Activated CD8-positive, alpha-beta memory T cell treated with anti-CD3 and anti-CD28 coated beads for 24 hours (primary cell): ENCODE measurements around the gene CUZD1.
"Not testable (repeated sequence)": the region's sequence is repeated elsewhere in the genome, so short reads cannot be mapped to it uniquely, and the experiment has no call there.

Experiments used
- DNase-seq: peaks from one replicate; pipeline ENCODE4 v3.0.0-alpha.2; 2020

Gene CUZD1, protein sequence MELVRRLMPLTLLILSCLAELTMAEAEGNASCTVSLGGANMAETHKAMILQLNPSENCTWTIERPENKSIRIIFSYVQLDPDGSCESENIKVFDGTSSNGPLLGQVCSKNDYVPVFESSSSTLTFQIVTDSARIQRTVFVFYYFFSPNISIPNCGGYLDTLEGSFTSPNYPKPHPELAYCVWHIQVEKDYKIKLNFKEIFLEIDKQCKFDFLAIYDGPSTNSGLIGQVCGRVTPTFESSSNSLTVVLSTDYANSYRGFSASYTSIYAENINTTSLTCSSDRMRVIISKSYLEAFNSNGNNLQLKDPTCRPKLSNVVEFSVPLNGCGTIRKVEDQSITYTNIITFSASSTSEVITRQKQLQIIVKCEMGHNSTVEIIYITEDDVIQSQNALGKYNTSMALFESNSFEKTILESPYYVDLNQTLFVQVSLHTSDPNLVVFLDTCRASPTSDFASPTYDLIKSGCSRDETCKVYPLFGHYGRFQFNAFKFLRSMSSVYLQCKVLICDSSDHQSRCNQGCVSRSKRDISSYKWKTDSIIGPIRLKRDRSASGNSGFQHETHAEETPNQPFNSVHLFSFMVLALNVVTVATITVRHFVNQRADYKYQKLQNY

DNA sequence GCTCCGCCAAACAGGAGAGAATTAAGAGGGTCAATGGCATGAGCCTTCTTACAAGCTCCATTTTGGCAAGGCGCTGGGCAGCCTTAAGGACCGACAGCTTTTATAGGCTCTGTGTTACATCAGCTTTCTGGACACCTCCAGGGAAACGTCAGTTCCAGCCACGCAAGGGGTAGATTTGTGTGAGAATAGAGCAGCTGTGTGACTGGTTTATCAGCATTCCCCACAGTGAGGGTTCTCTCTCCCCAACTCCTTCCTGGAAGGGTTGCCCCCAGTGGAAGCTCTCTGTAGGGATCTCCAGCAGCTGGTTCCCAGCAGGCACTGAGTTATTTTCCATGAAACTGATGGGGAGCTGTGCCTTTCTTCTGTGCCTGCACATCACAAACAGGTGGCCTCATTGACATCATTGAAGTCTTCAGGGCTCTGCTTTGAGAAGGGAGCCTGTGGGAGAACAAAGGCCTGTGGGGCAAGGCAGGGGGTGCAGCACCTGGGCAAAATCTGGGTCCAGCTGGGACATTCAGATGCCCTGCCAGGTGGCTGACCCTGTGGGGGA is at the start of gene CUZD1:
Gene CUZD1 (minus strand): TSS at position 75 of the 550 bp plus-strand sequence. CDS start 14 bp downstream, at position 61.
- DNase-seq = no peak

DNA sequence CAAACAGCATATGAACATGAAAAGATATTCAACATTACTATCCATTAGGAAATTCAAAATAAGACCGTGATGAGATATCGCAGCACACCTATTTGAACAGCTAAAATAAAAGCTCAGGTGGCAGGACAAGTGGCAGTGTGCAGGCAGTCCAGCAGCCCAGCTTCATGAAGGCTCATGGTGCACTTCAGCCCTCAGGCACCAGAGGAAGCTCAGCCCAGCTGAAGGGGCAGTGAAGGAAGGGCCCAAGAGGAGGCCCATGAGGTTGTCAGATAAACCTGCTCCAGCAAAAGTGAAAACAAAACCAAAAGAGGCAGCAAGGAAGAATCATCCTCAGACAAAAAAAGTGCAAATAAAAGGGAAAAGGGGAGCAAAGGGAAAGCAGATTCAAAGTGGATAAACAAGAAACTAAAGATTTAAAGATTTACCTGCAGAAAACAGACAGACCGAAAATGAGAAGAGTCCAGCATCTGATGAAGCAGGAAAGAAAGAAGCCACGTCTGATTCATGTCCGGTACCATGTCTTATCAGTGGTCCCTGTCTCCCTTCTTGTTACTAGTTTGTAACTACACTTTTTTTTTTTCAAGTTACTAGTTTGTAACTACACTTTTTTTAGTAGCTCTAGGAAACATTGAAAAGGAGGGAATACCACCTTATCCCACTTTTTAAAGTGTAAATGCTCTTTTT is 48.7 kb upstream of the CUZD1 start:
- no peak for DNase-seq

DNA sequence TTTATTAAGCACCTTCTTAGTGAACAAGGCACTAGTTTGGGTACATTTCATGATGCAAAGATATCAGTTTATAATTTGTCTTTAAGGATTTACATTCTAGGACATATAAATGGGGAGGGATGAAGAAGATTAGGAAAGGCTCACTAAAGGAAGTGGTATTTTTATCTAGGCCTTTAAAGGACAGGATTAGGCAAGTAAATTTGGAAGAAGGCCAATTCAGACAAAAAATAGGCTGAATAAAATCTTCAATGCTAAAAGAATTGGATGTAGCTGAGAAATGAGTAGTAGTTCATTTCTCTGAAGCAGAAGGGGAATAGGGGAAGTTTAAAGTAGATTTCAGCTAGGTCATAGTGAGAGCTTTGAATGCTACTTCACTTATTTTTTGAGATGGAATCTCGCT is 38.5 kb upstream of the CUZD1 start:
- no peak for DNase-seq

DNA sequence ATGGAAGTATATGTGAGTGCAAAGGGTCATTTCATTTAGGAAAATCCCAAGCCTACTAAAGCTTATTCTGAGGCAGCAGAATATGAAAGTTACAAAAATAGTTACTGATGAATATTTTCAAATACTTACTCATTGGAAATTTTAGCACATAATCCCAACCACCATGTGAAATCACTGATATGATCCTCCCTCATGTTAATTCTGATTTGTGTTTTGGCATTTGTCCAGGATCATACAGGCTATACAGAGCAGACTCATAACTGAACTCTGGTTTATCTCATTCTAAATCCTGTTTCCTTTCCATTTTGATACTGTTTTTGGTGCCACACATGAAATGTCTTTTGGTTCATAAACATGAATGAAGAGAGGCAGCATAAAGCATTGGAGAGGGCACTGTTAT is 37.1 kb upstream of the CUZD1 start:
- no peak for DNase-seq

DNA sequence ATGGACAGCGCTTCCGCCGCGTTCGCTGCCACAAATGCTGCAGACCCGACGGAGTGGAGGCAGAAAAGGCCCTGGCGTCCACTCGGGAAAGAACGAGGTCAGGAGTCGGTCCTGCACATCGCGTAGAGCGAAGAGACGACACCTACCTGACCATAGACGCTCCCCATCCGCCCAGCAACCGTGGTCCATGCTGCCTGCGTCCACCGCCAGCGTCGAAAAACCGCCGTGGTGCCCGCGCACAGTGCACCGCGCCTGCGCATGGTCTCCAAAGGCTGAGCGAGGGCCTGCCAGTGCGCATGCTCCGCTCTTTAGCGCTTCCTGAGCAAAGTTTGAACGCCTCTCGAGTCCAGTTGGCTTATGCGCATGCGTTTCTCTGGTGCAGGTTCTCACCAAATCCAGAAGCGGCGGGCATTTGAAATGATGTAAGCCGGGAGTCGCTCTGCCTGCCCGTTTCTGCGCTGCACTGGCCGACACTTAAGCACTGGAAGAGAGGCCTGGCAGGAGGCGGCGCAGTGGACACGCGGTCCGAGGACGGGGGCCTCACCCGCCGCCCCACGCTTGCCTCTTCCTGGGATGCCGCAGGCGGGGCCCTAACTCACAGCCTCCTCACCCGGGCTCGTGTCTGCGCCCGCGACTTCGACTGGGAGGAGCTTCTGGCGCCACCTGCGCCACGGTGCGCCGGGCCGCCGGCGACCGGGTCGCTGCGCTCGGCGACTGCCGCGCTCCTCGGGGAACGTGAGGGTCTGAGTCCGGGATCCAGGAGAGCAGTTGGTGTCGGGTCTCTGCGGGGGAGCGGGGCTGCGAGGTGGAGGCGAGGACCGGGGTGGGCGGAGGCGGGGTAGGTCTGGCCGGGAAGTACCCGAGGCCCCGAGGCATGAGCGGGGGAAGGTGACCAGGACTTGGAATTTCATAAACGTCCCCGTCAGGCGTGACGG is 33.9 kb upstream of the CUZD1 start, which contains the start of gene FAM24B:
Gene FAM24B (minus strand): TSS at position 243 of the 935 bp plus-strand sequence. CDS start 29,066 bp downstream, outside the sequence.
- DNase-seq = peak; percentile 95

DNA sequence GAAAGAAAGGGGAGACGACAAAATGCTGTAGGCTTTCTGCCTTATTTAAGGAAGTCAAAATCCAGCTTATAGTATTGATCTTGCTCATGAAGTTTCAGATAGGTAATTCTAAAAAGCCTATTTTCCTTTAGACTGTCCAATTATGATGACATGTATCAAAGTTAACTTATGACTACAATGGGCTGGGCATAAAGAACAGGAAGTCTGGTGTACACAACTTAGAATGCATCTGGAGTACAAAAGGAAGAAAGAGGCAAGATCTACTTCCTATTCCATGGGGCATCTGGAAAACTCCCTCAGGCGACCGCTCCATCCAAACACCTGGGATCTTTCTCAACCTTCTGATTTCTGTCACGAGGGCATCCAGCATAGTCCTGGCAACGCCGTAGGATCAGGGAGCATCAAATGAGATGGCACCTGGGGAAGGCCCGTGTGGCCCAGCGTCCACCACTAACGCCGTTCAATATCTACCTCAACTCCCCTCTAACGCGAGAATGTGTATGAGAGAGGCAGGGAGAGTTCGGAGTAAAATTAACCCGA is 33.2 kb upstream of the CUZD1 start:
- DNase-seq = no peak

DNA sequence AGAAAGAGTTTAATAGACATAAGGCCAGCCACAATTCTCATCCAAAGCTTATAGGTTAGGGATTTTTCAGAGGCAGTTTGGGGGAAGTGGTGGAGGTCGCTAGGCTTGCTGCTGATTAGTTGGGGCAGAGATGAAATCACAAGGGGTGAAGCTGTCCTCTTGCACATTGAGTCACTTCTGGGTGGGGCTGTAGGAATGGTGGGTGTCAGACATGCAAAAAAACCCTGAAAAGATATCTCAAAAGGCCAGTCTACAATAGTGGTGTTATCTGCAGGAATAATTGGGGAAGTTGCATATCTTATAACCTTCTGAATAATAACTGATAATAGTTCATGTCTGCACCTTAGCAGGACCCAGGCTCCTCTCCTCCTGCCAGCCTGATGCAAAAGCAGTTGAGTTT is 31.6 kb upstream of the CUZD1 start:
- no peak for DNase-seq

DNA sequence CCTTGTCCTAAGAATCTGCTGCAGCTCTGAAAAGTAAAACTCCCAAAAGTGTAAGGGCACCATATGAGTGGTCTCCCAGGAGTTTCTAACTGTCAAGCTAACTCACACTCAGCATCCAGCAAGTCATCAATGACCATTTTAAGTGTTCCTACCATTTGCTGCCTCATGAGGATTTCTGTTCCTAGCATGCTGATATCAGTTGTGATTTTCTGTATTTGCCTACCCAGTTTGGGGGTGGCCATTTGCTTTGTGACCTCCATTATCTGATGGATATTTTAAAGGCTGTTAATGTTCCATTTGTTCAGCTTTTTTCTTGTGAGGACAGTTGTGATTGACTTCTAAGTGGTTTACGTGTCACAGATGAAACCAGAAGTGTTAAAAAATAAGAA is 30.8 kb upstream of the CUZD1 start:
- DNase-seq = no peak

DNA sequence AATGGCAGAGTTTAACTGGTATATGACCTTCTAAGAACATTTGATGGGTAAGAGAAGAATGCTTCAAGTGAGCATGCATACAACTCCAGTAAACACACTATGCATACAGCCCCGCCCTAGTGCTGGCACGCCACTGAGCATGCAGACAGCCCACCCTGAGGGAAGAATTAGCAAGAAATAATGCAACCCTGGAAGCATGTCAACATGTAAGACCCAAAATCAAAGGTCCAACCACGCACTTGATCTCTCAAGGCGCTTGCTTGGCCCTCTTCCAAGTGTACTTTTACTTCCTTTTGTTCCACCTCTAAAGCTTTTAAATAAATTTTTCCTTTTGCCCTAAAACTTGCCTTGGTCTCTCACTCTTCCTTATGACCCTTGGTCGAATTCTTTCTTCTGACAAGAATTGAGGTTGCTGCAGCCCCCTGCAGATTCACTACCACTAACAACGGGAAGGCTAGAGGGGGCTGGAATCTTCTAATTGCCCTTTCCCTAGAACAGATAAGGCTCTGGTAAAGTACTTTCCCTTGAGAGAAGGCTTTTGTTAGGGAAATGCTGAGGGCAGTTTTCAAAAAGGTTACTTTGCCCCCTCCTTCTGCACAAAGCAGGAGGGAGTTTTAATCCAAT is 30.3 kb upstream of the CUZD1 start:
- no peak for DNase-seq

DNA sequence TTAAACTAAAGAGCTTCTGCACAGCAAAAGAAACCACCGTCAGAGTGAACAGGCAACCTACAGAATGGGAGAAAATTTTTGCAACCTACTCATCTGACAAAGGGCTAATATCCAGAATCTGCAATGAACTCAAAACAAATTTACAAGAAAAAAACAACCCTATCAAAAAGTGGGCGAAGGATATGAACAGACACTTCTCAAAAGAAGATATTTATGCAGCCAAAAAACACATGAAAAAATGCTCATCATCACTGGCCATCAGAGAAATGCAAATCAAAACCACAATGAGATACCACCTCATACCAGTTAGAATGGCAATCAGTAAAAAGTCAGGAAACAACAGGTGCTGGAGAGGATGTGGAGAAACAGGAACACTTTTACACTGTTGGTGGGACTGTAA is 26.3 kb upstream of the CUZD1 start:
- not testable (repeated sequence) for DNase-seq

DNA sequence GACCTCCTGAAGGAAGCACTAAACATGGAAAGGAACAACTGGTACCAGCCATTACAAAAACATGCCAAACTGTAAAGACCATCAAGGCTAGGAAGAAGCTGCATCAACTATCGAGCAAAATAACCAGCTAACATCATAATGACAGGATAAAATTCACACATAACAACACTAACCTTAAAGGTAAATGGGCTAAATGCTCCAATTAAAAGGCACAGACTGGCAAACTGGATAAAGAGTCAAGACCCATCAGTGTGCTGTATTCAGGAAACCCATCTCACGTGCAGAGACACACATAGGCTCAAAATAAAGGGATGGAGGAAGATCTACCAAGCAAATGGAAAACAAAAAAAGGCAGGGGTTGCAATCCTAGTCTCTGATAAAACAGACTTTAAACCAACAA is 23.1 kb upstream of the CUZD1 start:
- not testable (repeated sequence) for DNase-seq

DNA sequence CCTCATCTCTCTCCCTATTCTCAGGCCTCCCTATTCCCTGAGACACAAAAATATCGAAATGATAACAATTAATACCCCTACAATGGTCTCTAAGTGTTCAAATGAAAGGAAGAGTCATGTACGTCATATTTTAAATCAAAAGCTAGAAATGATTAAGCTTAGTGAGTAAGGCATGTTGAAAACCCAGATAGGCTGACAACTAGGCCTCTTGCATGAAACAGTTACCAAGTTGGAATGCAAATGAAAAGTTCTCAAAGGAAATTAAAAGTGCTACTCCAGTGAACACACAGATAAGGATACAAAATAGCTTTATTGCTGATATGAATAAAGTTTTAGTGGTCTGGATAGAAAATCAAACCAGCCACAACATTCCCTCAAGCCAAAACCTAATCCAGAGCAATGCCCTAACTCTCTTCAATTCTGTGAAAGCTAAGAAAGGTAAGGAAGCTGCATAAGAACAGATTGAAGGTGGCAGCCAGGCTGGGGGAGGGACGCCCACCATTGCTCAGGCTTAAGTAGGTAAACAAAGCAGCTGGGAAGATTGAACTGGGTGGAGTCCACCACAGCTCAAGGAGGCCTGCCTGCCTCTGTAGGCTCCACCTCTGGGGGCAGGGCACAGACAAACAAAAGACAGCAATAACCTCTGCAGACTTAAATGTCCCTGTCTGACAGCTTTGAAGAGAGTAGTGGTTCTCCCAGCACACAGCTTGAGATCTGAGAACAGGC is 21.3 kb upstream of the CUZD1 start:
- DNase-seq = not testable (repeated sequence)

DNA sequence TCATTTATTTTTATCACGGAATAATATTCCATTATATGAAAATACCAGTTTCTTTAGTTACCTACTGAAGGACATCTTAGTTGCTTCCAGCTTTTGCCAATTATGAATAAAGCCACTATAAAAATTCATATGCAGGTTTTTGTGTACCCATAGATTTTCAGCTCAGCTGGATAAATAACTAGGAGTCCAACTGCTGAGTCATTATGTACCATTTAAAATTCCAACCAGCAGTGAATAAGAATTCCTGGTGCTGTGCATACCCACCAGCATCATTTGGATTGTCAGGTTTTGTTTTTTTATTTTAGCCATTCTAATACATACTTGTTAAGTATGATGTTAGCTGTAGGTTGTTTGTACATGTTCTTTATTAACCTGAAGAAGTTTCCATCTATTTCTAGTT is 19.2 kb upstream of the CUZD1 start:
- DNase-seq = no peak

DNA sequence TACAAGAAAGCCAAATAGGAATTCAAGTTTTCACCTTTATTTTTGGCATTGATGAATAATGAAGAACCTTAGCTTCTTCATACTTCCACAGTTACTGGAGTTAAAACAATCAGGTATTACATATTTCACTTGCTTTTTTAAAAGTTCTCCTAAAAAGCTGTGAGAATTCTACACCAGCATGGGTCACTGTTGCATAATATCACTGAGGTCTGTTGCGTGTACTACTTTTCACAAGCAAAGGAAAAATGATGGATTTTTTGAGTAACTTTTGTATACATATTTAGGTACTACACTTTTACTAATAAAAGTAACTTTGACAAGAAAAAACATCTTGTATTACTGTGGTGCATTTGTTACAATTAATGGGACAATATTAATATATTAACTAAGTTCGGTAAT is 18.5 kb upstream of the CUZD1 start:
- no peak for DNase-seq

DNA sequence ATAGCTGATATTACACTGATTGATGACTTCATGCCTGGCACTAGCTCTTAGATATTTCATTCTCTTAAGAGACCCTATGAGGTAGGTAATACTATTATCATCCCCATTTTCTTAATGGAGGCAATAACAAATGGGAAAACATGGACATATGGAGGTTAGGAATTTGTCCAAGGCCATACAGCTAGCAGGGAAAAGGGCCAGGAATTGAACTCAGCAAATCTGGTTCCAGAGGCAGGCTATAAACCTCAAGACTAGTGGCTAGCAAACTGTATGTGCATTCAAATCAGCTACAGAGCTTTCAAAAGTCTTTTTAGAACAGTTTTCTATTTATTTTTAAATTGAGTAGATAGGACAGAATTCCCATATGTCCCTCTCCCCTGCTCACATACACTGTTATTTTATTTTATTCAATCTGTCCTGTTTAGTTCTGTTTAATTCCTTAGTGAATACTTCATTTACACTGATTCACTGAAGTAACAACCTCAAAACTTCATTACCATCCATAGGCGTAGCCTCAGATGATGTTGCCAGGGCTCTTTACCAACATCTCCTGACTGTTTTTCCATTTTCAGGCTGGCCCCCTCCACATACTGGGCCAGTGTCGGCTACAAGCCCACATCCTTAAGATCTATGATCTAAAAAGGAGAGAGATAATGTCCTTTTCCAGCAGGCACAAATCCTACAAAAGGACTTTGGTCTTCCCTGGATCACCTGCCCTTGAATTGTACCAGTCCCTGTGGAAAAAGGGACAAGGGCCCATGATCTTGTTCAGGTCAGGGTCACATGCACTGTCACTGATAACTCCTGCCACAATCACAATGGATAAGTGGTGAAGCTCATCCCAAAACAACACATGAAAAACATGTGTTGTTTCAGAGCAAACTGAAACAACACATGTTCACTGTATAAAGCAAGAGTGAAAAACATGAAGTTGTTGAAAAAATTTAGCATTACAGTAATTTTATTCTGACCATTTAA is 17.8 kb upstream of the CUZD1 start:
- DNase-seq = no peak

DNA sequence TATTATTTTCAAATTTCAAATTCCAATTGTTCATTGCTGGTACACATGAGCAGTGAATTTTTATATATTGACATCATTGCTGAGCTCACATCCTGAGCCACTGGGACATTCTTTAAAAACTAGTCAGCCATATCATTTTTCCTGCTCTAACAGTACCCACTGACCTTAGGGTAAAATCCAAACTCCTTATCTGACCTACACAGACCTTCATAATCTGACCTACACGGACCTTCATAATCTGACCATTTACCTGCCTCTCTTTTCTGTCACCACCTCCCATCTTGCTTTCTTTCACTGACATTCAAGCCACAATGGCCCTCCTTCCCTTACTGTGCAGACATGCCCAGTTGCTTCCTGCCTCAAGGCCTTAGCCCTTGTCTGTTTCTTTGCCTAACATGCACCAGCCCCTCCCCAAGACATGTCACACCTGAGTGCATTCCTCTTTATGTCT is 16.1 kb upstream of the CUZD1 start:
- DNase-seq = no peak

DNA sequence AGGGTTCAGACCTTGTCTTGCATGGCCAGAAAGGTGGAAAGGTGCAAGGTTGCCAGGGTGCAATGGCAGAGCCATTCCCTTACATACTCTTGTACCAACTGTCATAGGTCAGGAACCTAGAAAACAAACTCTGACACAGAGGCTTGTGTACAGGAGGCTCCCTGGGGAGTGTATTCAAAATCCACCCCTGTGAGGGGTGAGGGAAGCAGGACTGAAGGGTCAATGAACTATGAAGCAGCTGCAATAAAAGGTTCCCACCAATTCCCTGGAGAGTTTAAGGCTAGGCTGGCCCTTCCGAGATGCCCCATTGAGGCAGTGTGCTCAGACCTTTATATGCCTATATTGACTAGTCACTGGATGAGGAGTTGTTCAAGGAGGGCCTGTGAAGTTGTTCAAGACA is 13.9 kb upstream of the CUZD1 start:
- no peak for DNase-seq

DNA sequence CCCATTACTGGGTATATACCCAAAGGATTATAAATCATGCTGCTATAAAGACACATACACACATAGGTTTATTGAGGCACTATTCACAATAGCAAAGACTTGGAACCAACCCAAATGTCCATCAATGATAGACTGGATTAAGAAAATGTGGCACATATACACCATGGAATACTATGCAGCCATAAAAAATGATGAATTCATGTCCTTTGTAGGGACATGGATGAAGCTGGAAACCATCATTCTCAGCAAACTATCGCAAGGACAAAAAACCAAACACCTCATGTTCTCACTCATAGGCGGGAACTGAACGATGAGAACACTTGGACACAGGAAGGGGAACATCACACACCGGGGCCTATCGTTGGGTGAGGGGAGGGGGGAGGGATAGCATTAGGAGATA is 12.4 kb upstream of the CUZD1 start:
- DNase-seq = not testable (repeated sequence)

DNA sequence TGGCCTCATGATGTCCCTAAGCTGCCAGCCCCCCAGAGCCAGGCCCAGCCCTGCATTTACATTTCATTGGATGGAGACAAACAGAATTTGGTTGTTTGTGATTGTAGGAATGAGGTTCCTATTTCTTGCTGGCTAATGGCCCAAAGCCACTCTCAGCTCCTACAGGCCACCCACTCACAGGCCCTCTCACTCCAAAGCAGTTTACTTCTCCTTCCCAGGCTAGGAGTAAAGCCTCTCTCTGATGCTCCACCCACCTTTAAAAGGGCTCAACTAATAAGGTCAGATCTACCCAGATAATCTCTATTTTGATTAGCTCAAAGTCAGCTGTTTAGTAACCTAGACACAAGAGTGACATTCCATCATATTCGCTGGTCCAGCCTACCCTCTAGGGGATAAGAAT is 11.2 kb upstream of the CUZD1 start:
- no peak for DNase-seq

DNA sequence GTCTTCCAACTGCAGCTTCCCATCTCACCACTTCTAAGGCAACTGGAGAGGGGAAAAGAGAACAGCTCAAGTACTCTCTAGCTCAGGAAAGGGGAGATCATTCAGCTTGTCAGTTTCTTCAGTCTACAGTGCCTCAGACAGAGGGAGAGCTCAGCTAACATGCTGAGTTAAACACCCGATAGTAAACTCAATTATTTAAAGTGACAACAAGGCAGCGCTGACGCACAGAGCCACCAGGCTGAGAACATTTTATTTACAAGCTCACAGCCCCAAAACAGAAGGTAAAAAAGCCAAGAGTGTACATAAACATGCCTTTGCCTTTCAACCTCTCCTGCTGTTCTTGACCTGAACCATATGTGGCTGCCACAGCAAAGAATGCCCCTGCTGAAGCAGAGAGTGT is 10.1 kb upstream of the CUZD1 start:
- DNase-seq = no peak
